GM19468 (cell line): ENCODE results near the gene AMBRA1.

ENCODE experiments used
- ATAC-seq: cut with Tn5 transposase; IDR thresholded peaks from one replicate; pipeline ENCODE4 v1.9.1; 2021; ENCODE audit warnings: mild to moderate bottlenecking, moderate library complexity, moderate number of reproducible peaks; ENCODE audit not compliant: unreplicated experiment; ENCODE audit errors: extremely low read depth

AMBRA1 gene

DNA sequence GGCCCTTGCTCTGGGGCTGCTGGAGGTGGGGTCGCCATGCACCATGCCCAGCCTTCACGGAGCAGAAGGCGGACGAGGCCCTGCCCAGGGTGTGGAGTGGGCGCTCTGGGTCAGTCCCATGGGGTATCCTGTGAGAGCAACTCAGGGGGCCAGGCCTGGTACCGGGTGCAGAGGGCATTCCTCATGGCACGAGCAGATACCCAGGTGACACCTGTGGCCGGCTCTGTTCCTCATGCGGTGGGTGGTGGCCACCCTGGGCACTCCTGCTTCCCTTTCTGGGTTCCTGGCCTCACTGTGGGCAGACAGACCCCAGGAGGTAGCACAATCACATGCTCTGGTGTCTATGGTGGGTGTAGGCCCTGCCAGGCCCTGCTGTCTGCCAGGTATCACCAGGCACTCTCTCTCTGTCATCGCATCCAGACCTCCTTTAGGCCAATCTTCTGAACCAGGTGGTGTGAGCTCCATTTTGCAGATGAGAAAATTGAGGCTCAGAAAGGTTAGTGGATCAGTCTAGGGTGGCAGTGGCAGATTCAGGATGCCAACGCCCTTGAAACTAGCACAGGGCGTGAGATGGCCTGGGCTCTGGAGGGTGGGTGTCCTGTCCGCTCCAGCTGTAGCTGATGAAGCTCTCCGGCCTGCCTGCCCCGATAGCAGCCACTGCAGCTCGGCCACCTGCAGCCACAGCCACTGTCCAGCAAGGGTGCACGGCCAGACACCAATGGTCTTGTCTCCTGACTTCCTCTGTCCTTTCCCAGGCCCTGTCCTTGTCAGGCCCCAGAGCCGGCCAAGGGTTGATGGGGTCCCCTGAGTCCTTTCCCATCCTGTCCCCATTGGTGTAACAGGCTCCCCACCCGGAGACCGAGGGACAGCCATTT lies 231.4 kb downstream of the AMBRA1 start:
- ATAC-seq: no peak

DNA sequence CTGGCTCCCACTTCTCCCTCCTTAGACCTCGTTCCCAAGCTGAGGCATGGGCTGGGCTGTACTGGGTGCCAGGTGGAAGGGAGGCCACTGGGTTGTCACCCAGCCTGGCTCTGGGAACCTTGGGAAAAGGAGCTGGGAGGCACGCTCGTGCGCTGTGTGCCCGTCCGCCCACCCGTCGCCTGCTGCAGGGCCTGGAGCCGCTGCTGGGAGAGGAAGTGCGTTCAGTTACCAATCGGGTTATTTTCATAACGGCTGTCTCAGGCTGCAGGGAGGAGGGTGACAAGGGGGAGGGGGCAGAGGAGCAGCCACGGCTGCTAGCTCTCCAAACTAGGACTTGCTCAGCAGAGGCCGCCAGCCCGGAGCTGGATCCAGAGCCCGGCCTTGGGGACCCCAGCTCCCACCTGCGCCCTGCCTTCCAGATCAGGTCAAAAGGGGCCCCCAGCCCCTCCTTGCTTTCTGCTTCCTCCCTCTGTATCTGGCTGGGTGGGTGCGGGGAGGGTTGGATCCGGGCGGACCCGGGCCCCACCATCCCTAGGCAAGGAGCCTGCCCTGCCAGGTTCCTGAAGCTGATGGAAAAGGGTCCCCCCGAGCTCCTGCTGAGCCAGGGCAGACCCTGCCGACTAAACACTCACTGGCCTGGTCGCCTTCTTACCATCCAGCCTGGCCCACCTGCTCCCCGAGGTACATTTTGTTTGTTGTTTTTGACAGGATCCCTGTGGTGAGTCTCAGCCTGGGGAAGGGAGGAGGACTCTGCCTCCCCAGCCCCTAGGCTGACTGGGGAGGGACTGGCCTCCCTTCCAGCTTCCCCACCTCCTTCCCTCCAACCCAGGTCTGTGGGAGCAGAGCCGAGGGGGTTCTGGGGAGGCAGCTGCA lies 232.3 kb downstream of the AMBRA1 start:
- ATAC-seq: peak; percentile 40

DNA sequence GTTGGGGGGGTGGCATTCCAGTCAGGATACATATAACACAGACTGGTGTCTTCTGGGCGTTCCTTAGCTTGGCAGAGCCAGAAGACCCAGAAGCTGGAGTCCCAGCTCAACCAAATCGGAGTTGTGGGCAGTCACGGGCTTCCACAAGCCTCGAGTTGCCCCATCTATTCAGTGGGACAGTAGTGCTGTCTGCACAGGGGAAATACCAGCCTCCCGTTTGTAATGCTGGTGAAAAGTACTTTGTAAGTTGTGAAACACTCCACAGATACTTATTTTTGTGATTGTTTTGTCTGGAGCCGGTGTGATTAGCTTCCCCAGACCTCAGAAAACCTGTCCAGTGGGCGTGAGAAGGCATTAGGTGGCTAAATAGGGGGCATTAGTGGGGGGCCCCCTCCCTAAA lies 232.9 kb downstream of the AMBRA1 start:
- ATAC-seq: no peak

- no peak for ATAC-seq
Measured at GRCh38 chr11:46359953-46360352, 233.9 kb downstream of the AMBRA1 start.

GRCh38 chr11:46357483-46357936 lies 236.3 kb downstream of the AMBRA1 start:
- no peak for ATAC-seq

- ATAC-seq: no peak
Measured at GRCh38 chr11:46356924-46357482, 236.8 kb downstream of the AMBRA1 start.

- ATAC-seq: no peak
Measured at GRCh38 chr11:46353698-46354097, 240.1 kb downstream of the AMBRA1 start.

- no peak for ATAC-seq
Measured at GRCh38 chr11:46352063-46352841, 241.6 kb downstream of the AMBRA1 start.

DNA sequence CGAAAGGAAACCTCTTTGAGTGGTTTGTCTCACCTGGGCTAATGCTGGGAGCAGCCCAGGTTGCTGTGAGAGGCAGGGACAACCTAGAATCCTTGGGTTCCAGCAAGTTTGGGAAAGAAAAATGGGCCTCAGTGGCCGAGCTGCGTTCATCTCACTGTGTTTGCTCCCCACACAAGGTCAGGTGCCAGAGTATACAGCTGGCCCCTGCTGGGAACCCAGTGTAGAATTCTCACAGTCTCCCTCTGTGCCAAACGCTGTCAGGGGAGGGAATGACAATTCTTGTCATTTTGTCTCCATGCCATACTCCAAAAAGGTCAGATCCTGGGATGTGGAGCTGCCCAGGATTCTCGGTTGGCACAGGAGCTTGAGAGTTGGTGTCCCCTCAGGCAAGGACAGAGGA lies 242.2 kb downstream of the AMBRA1 start:
- ATAC-seq: no peak

DNA sequence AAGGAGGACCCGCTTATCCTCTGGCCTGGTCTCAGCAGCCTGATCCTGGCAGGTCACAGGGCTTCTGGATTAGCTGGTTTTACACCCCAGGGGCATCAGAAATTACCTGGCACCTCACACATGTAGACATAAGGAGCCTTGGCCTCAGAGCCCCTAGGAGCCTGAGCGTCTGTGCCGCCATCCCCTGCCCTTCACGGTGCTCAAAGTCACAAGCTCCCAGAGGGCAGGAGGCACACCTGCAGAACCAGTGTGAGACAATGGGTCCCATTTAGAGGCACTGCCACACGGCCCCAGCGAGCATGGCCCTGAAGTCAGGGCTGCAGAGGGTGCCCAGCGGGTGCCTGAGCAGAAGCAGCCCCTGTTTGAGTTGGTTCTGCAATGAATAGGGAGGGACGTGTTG lies 242.7 kb downstream of the AMBRA1 start:
- ATAC-seq: no peak

DNA sequence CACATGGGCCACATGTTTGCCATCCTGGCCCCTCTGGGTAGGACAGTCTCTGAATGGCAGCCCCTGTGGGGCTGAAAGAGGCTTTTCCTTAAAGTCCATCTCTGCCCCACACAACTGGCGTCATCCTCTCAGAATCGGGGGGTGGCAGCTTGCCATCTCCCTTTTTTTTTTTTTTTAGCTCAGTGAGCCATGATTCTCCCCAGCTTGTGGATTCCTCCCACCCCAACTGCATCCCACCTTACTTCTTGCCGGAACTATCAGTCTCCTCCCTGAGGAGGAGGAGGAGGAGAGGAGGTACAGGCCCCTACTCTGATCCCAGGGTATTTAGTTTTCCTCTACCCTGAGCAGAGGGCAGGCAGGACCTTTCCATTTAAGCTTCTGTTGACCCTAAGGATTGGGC lies 243.1 kb downstream of the AMBRA1 start:
- ATAC-seq: no peak

- ATAC-seq: no peak
Measured at GRCh38 chr11:46348566-46349401, 245.0 kb downstream of the AMBRA1 start.

DNA sequence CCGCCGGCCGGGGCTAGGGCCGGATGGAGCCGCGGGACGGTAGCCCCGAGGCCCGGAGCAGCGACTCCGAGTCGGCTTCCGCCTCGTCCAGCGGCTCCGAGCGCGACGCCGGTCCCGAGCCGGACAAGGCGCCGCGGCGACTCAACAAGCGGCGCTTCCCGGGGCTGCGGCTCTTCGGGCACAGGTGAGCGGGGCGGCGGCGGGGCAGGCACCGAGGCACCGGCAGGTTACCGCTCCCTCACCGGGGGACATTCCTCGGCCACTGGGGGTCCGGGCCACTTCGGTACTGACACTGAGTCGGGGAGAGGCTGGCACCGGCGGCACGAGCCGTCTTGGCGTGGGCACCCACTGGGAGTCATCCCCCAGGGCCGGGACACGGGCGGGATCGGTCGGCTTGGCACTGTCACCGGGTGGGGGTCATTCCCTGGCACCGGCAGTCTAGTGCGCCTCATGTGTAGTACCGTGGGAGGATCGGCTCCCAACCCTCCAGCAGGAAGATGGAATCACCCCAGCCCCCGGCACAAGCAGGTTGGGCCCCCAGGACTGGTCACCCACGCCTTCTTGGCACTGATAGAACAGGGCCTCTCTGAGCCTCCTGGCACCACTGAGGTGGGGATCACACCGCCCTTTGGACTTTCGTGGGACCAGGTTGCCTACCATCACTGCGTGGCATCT lies 246.0 kb downstream of the AMBRA1 start:
- ATAC-seq: no peak

GRCh38 chr11:46346886-46347636 lies 246.8 kb downstream of the AMBRA1 start, which contains the start of gene DGKZ:
DGKZ (plus strand) TSS chr11:46347463; CDS start chr11:46347660, 197 bp downstream.
- peak; percentile 50 for ATAC-seq
